Right lobe of liver (tissue), 4 donors: Measurements from ENCODE around the gene SLC44A1.

ENCODE experiments used
- CTCF ChIP-seq, 4 donors: fragments of 200-600 bp in 3 of 4; fragments of 450-650 bp in 1 of 4; IDR thresholded peaks; one replicate each; pipeline versions ENCODE4 v1.5.1 to v1.8.0; 2016 to 2022; ENCODE audit warnings: antibody characterized with exemption in 4 of 4, mild to moderate bottlenecking in 2 of 4
- POLR2A ChIP-seq: fragments of 450-650 bp; IDR thresholded peaks from one replicate; pipeline ENCODE4 v1.6.1; 2017; ENCODE audit warnings: antibody characterized with exemption, mild to moderate bottlenecking
- donor health status: DM: no; HTN: no; CAD: no.
- donor health status: DM: no; HTN: no; CAD: no.
- donor health status: DM: no; HTN: yes; CAD: no.

- TF ChIP-seq POLR2A: no peak
- TF ChIP-seq CTCF (IDR thresholded peaks at IDR 0.05): no peak
Measured at GRCh38 chr9:105406369-105406768, 161.9 kb downstream of the SLC44A1 start.
